HG03520 (cell line): Measurements from ENCODE around the gene HIVEP1.
"Not testable (repeated sequence)": the region's sequence is repeated elsewhere in the genome, so short reads cannot be mapped to it uniquely, and the experiment has no call there.

ENCODE experiments used
- ATAC-seq: cut with Tn5 transposase; IDR thresholded peaks from one replicate; pipeline ENCODE4 v1.9.1; 2021; ENCODE audit warnings: mild to moderate bottlenecking, moderate library complexity; ENCODE audit not compliant: unreplicated experiment

Gene HIVEP1

DNA sequence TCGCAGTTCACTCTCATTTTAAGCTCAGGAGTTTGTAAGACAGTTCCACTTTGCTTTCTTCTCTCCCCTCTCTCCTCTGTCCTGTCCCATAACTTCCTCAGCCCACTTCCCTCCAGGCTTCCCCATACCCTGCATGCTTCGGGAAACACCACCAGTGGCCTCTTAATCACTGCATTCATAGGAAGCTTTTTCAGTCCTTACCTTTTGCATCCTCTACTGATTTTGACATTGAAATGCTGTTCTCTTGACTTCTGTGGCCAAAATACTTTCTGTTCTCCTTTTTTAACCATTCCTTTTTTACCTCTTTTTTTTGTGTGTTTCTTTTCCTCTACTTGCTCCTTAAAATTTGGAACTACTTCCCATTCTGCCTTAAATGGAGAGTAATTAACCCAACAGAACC is 69.7 kb downstream of the HIVEP1 start:
- no peak for ATAC-seq

DNA sequence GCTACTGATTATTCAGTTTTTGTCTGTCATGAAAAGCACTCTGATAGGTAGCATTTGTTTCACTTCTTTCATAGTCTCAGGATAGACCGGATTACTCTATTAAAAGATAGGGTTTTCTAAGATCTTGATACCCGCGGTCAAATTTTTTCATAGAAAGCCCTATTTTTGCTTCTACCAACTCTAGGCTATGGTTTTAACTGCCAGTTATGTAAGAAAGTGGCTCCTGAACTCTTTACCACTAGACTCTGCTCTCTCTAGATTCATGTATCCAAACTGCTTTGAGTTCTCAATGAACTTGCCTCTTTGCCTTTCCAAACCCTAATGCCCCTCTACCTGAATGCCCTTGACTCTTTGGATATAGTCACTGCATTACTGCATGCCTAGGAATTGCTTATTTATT is 70.3 kb downstream of the HIVEP1 start:
- no peak for ATAC-seq

DNA sequence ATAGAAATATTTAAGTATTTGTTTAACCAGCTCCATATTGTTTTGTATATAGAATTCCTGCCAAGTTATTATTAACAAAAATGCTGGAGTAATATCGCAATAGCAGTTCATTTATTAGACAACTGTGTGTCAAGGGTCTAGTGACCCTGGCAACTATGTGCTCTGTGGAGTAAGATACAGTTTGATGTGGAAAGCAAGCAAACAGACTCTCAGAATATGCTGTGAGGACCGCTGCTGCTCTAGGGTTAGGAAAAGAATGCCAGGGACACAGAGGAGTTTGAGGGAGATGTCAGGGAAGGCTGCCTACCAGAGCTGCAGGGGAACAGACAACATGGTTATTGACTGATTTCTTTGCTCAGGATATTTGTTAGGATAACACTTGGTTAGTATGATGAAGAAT is 71.2 kb downstream of the HIVEP1 start:
- ATAC-seq, result no peak

DNA sequence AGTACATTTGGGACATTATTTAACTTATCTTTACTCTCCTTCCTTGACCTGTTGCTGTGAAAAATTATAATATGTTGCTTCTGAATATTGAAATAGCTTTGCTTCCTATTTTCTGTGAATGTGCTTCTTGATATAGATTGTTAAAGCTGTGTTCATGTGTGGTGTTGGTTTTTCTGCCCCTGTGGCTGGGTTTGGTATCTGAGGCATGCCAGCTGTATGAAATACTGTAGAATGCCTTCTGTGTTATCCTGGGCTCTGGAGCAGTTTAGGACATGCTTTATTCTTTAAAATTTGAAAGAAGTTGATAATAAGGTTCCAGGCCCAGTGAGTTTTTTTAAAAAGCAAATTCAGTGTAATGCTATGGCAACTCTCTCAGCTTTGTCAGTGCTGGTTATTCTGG is 71.7 kb downstream of the HIVEP1 start:
- ATAC-seq, result no peak

DNA sequence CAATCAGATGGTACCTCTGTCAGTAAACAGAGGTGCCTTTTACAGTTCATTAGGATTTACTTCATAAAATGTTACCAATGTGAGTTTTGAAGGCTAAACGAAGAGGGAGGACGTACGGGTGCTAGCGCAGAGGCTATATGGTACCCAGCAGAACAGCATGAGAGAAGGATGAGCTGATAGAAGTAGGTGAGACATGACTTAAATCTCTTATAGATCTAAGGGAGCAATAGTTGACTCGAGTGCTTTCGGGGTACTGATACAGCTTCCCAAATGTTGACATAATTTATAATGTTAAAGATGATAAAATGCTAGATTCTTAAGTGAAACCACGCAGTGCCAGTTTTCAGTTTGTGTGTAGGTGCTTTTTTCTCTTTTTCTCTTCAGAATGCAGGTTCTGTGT is 72.6 kb downstream of the HIVEP1 start:
- no peak for ATAC-seq

DNA sequence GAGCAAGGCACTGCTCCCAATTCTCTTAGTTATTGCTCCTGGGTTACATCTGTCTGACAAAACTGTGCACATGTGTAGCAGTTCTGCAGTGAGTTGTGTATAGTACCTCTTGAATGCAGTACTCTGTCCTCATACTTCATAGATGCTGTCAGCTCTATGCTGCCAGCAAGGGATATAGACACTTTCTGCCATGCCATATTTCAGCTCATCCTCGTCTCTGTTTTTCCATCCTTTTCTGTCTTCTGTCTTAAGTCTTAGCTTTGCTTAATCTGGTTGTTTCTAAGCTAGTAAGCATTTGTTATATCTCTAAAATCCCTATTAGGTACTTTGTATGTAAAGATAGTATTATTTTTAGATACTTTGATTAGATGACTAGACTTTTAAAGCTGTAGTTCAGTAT is 76.4 kb downstream of the HIVEP1 start:
- no peak for ATAC-seq

DNA sequence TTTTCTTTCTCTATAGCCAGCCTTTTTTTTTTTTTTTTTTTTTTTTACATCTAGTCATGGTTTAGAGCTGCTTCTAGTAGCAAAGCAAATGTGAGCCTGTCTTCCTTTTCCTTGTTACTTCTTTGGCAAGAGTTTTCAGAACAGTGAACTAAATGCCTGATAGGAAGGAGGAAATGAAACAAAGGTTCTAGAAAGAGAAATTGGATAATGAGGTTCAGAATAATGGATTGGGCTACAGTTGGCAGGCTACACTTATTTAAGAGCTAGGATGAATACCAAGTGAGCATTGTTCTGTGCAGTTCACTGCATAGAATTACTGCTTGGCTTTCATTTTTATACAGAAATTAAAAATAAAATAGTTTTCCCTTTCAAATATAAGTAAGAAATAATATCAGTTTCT is 78.6 kb downstream of the HIVEP1 start:
- ATAC-seq, result no peak

DNA sequence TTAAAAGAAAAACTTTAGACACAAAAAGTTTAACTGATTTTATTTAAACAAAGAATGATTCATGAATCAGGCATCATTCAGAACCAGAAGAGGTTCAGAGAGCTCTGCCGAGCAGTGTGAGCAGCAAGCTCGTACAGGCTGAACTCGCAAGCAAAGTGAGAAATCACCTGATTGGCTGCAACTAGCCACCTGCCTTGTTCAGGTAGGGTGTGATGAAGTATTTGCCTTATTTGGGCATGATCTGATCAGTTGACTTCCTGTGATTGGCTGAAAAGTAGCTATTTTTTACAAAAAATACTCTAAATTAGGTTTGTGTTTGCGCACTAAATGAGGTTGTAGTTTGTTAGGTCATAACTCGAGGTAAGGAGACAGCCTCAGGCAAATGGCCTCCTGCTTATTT is 80.7 kb downstream of the HIVEP1 start:
- no peak for ATAC-seq

DNA sequence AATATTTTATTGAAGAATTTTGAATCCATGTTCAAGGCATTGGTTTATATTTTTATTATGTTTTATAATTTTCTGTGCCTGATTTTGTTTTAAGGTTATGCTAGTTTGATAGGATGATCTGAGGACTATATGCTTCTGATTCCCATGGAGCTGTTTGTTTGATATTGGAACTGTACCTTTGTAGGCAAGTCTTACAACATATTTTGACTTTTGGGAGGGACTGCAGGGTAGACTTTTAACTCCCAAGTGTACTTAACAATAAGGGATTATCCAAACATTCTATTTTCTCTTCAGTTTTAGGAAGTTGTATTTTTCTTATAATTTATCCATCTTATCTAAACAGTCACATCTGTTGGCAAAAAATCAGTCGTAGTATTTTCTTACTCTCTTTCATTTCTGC is 82.6 kb downstream of the HIVEP1 start:
- no peak for ATAC-seq

DNA sequence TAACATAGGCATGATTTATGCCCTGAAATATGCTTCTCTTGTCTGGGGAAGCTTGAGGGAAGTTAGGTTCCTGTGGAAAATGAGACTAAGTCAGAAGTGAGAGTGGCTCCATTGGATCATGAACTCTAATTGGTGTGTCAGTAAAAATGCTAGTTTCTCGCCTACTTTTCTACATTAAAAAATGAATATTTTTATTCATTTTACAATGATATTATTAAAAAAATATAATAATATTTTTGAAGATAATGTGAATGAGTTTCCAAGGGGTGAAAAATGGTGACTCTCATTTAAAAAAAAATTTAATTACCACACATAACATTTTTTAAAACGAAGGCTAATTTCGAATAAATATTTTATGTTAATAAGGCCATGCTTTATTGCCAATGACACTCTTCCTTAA is 84.2 kb downstream of the HIVEP1 start:
- no peak for ATAC-seq

DNA sequence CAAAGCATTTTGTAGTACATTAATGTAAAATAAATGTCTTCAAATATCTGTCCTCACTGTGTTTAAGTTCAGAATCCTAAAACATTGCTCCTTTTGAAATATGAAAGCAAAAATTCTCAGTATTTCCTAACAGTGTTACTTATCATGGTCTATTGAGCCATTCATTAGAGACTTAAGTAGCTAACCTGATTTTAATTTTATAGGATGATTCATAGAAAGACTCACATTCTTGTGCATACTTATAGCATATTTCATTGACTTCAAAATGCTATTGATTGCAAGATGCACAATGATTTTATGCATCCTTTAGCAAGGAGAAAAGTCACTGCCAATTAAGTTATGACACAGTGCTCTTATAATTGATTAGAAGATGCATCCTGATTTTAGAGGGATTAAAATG is 85.7 kb downstream of the HIVEP1 start:
- ATAC-seq, result no peak

DNA sequence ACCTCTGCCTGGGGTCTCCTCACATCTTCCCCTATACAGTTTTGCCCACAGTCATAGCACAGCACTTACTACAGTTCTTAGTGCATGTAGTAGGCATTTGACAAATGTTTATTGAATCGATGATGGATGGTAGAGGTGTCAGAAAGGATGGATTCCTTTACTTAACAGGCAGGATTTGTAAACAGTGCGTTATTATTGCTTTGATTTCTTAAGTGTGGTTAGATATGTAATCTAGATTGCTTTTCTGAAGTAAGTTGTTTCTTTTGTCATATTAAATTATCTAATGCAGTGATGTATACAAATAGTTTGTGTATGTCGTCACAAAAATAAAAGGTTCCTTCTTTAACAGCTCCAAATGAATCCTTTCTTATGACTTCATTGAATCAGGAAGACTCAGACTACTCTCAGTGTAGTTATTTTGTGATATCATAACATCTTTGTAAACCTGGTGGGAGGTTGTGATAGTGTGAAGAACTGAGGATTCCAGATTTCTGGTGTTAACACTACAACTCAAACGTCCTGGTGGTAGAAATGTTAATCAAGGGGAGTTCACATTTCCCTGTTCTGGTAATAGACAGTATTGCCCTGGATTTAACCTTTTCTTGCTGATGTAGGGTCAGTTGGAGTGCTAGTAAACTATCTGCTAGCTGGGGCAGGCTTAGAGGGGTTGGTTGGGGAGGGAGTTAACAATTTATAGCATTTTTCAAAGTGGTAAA is 87.7 kb downstream of the HIVEP1 start:
- no peak for ATAC-seq

DNA sequence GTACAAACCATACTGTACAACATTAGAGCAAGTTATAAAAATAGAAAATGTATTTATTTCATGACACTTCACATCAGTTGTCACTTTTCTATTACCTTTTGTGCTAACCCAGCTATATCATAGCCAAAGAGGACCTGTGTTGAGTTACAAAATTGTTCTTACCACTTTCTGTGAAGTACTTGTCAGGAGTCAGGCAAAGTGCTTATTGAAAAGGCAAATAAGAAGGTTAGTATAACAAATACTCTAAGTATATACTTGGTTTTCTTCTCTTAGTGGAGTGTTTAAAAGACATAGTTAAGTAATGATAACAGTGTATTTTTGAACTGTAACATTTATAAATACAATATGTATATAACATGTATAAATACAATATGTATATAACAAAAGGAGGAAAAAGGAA is 88.9 kb downstream of the HIVEP1 start:
- no peak for ATAC-seq

DNA sequence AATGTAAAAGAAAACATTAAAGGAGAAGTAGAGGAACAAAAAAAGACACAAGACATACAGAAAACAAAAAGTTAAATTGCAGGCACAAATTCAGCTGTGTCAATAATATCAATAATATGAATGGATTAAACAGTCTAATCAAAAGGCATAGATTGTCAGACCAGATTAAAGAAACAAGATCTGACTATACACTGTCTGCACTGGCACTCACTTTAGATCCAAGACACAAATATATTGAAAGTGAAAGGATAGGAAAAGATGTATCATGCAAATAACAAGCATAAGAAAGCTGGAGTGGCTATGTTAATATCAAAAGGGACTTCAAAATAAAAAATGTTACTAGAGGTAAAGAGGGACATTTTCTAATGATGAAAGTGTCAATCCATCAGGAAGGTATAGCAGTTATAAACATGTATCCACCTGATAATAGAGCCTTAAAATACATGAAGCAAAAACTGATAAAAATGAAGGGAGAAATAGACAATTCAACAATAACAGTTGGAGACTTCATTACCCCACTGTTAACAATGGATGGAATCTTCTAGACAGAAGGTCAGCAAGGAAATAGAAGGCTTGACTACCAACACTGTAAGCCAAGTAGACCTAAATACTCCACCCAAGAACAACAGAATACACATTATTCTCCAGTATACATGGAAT is 89.7 kb downstream of the HIVEP1 start:
- no peak for ATAC-seq

DNA sequence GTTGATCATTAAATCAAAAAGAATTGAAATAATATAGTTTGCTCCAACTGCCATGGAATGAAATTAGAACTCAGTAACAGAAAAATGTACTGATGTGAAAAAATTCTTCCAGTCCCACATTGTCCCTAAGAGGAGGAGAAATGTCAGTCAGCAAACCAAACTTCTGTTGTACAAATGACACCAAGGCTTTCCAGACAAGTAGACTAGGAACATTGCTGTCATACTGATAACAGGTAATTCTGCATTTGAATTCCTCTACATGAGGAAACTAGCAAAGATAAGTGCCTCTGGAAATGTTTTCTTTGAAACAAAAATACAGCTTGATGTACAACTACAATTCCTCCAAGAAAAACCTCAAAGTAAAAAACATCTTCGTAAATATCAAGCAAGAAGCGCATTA is 90.2 kb downstream of the HIVEP1 start:
- ATAC-seq, result no peak

DNA sequence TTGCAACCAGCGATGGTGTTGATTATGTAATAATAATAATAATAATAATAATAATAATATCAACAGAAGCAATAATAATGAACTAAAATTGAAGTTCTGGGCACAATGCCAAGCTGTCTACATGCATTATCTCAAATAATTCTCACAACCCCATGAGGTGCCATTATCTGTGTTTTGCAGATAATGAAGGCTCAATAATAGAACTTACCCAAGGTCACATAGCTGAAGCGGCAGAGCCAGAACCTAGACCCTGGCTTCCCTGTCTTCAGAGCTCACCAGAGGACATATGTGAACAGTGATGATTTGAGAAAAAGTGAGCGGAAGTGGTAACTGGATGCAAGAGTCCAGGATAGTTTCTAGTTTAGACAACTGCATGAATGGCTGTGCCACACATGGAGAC is 91.0 kb downstream of the HIVEP1 start:
- ATAC-seq, result no peak

DNA sequence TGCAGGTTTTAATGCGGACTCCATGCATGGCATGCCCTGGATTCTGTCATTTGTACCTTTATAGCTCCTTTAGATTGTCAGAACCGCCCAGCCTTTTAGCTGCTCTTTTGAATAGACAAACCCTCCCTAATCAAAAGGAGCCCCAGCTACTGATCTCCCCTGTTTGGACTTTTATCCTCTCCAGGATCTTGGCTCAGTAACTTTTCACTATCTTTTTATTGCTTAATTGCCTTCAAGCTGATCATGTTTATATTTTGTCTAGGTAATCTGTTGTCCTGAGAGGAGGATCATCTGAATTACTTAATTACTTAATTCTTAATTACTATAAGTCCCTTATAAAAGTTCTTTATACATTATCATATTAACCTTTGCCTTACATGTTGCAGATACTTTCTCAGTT is 93.2 kb downstream of the HIVEP1 start:
- no peak for ATAC-seq

DNA sequence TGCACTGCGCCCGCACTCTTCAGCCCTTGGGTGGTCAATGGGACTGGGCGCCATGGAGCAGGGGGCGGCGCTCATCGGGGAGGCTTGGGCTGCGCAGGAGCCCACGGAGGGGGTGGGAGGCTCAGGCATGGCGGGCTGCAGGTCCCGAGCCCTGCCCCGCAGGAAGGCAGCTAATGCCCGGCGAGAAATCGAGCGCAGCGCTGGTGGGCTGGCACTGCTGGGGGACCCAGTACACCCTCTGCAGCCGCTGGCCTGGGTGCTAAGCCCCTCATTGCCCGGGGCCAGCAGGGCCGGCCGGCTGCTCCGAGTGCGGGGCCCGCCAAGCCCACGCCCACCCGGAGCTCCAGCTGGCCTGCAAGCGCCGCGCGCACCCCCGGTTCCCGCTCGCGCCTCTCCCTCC is 96.3 kb downstream of the HIVEP1 start:
- not testable (repeated sequence) for ATAC-seq

DNA sequence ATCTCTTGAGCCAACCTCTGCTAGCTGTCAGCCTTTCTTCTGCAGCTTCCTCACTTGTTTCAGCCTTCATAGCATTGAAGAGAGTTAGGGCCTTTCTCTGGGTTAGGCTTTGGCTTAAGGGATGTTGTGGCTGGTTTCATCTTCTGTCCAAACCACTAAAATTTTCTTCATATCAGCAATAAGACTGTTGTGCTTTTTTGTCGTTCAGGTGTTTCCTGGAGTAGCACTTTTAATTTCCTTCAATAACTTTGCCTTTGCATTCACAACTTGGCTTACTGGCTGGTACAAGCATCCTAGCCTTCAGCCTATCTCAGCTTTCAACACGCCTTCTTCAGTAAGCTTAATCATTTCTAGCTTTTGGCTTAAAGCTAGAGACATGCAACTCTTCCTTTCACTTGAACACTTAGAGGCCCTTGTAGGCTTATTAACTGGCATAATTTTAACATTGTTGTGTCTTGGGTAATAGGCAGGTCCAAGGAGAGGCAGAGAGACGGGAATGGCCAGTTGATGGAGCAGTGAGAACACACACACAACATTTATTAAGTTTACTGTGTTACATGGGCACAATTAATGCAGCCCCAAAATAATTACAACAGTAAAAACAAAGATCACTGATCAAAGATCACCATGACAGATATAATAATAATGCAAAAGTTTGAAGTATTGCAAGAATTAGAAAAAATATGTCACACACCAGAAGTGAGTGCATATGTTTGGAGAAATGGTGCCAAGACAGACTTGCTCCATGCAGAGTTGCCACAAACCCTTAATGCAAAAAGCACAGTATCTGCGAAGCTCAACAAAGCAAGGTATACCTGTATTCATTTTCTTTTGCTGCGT is 98.6 kb downstream of the HIVEP1 start:
- ATAC-seq, result no peak

DNA sequence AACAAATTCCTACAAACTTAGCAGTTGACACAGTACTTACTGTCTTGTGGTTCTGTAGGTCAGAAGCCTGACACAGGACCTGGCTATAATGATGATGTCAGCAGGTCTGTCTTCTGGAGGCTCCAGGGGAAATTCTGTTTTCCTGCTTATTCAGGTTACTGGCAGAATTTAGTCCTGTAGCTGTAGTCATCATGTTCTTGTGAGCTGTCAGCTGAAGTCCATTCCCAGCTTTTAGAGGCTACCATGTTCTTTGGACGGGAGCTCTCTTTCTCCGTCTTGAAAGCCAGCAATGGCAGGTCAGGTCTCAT is 99.2 kb downstream of the HIVEP1 start:
- ATAC-seq, result no peak

DNA sequence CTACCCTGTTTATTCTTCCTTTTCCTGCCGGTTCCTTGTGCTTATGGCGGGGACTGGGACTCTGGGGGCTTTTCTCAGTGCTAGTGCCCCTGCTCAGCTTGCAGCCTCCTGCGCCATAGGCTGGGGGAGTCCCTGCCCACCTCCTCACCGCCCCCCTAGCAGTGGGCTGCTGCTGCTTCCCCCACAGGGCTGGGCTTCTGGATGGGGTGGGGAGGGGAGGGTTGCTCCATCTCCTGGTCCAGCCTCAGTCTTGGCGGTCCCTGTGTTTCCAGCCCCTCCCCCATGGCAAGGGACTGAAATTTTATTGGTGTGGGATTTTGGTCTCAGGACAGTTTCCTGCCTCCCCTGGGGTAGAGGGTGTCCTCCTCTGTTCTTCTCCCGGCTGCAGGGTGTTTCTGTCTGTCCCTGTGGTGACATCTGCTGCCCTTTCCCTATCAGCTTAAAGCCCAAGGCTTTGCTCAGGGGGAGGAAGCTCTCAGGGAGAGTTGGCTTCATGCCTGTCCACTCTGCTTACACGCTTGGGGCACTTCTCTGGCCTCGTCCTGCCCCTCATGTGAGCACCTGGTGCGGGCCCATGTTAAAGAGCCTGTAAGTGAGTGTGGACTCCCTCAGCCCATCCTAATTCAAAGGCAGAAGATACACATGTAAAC is 100.6 kb downstream of the HIVEP1 start:
- no peak for ATAC-seq

DNA sequence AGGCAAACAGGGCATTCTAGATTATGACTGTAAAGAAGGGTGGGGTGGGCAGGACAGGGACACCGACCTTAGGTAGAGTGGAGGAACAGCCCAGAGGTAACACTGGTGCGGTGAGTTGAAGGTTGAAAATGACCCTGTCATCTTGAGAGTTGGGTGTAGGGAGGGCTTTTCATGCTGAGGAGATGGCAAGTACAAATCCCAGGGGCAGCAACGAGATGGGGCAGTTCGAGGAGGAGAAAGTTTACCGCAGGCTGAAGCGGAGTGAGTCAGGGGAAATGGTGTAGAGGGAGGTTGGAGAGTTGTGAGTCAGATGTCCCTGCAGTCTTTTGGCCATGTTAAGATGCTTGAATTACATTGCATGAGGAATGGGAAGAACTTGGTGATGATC is 101.1 kb downstream of the HIVEP1 start:
- ATAC-seq, result peak; percentile 36
